ENCODE results near the gene ENTPD3. TPM values are rescaled to one million over a fixed set of nuclear protein-coding genes. Genes with fewer than 3 reads are reported as not detected.

The ENTPD3 gene
- total and polyA plus RNA-seq, 2 of the 13 experiments (the other 11 are each of a cell fraction or from before 2014, with no cell fraction given), result 0.07 TPM; not detected in 1

- TF ChIP-seq, protein P1, sequence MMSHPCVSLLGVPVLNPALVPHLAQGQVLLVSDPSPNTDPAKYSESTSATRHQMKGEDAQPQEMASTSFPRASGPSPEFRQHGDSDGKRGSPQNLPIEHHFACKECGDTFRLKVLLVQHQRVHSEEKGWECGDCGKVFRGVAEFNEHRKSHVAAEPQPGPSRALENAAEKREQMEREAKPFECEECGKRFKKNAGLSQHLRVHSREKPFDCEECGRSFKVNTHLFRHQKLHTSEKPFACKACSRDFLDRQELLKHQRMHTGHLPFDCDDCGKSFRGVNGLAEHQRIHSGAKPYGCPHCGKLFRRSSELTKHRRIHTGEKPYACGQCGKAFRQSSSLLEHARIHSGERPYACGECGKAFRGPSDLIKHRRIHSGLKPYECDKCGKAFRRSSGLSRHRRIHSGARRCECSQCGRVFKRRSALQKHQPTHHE (CRISPR knock-in tag; IDR thresholded peaks at IDR 0.05; ENCODE audit: borderline replicate concordance), result no peak
- no peak for TF ChIP-seq PRDM4 (CRISPR knock-in tag; IDR thresholded peaks at IDR 0.05; ENCODE audit: borderline replicate concordance)
- TF ChIP-seq, protein P2, sequence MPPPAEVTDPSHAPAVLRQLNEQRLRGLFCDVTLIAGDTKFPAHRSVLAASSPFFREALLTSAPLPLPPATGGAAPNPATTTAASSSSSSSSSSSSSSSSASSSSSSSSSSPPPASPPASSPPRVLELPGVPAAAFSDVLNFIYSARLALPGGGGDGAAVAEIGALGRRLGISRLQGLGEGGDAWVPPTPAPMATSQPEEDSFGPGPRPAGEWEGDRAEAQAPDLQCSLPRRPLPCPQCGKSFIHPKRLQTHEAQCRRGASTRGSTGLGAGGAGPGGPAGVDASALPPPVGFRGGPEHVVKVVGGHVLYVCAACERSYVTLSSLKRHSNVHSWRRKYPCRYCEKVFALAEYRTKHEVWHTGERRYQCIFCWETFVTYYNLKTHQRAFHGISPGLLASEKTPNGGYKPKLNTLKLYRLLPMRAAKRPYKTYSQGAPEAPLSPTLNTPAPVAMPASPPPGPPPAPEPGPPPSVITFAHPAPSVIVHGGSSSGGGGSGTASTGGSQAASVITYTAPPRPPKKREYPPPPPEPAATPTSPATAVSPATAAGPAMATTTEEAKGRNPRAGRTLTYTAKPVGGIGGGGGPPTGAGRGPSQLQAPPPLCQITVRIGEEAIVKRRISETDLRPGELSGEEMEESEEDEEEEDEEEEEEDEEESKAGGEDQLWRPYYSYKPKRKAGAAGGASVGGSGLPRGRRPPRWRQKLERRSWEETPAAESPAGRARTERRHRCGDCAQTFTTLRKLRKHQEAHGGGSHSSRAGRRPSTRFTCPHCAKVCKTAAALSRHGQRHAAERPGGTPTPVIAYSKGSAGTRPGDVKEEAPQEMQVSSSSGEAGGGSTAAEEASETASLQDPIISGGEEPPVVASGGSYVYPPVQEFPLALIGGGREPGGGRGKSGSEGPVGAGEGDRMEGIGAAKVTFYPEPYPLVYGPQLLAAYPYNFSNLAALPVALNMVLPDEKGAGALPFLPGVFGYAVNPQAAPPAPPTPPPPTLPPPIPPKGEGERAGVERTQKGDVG (CRISPR knock-in tag; IDR thresholded peaks at IDR 0.05; ENCODE audit: borderline replicate concordance), result peak; percentile 66; the same call in 1 of the 2 replicates
- peak; percentile 94 for TF ChIP-seq NFYC (CRISPR knock-in tag; IDR thresholded peaks at IDR 0.05)
- no peak for TF ChIP-seq ATF6 (CRISPR knock-in tag; conservative IDR thresholded peaks at IDR 0.05)
- peak; percentile 83 for TF ChIP-seq KMT2B (CRISPR knock-in tag; IDR thresholded peaks at IDR 0.05)
- no peak for TF ChIP-seq ZNF382 (CRISPR knock-in tag; IDR thresholded peaks at IDR 0.05; ENCODE audit: borderline replicate concordance)
- TF ChIP-seq JUND (CRISPR knock-in tag; IDR thresholded peaks at IDR 0.05), result peak; percentile 83; the same call in 1 of the 2 replicates
- peak; percentile 94 for TF ChIP-seq ARID4A (CRISPR knock-in tag; IDR thresholded peaks at IDR 0.05; ENCODE audit: borderline replicate concordance)
These were observed 66.1 kb downstream of the ENTPD3 start (continued) for GRCh38 chr3:40452876-40453730.
